GM23338 (cell line): ENCODE results near the gene RSU1. TPM values are rescaled to one million over a fixed set of nuclear protein-coding genes. Genes with fewer than 3 reads are reported as not detected.

Experiments
- ATAC-seq: fragments of 200-7000 bp; cut with Tn5 transposase; 3 replicates; pipeline ENCODE4 v1.9.1; 2020
- DNase-seq: peaks from one replicate; pipeline ENCODE4 v3.0.0-alpha.2; 2015; ENCODE audit warnings: low spot score
- H2AFZ ChIP-seq: fragments of 200-600 bp; sonication (generic); 2 replicates; pipeline ENCODE4 v1.8.0; 2016; ENCODE audit warnings: antibody characterized with exemption, mild to moderate bottlenecking, moderate library complexity
- H3F3A ChIP-seq: fragments of 200-600 bp; sonication (generic); replicated peaks from 2 replicates; pipeline ENCODE4 v1.8.0; 2017; ENCODE audit warnings: antibody characterized with exemption, mixed run types, low read depth
- H3K27ac ChIP-seq: fragments of 200-600 bp; sonication (generic); 2 replicates; pipeline ENCODE4 v1.6.1; 2016; ENCODE audit warnings: low read depth
- H3K27me3 ChIP-seq: fragments of 200-600 bp; sonication (generic); 2 replicates; pipeline ENCODE4 v1.8.0; 2016; ENCODE audit warnings: mild to moderate bottlenecking, mixed run types, moderate library complexity; ENCODE audit not compliant: insufficient read depth
- H3K36me3 ChIP-seq: fragments of 200-600 bp; sonication (generic); 2 replicates; pipeline ENCODE4 v1.8.0; 2016; ENCODE audit warnings: mild to moderate bottlenecking; ENCODE audit not compliant: insufficient read depth
- H3K4me1 ChIP-seq: fragments of 200-600 bp; sonication (generic); 2 replicates; pipeline ENCODE4 v1.8.0; 2016; ENCODE audit warnings: mild to moderate bottlenecking, moderate library complexity; ENCODE audit not compliant: insufficient read depth
- H3K4me2 ChIP-seq: fragments of 200-600 bp; sonication (generic); 2 replicates; pipeline ENCODE4 v1.7.1; 2017; ENCODE audit warnings: mixed run types
- H3K4me3 ChIP-seq: fragments of 200-600 bp; sonication (generic); 2 replicates; pipeline ENCODE4 v1.6.1; 2016; ENCODE audit warnings: mixed run types
- H3K79me2 ChIP-seq: fragments of 200-600 bp; sonication (generic); replicated peaks from 2 replicates; pipeline ENCODE4 v1.8.0; 2017; ENCODE audit warnings: mild to moderate bottlenecking; ENCODE audit not compliant: insufficient read depth
- H3K9me2 ChIP-seq: fragments of 200-600 bp; sonication (generic); 2 replicates; pipeline ENCODE4 v1.8.0; 2017; ENCODE audit not compliant: insufficient read depth
- H4K20me1 ChIP-seq: fragments of 200-600 bp; sonication (generic); replicated peaks from 2 replicates; pipeline ENCODE4 v1.8.0; 2017; ENCODE audit warnings: mild to moderate bottlenecking; ENCODE audit not compliant: insufficient read depth
- H3K27ac Mint-ChIP-seq: 2 replicates; pipeline ENCODE4 v1.8.0; 2020; ENCODE audit warnings: inconsistent platforms, mild to moderate bottlenecking, moderate library complexity, mixed read lengths
- H3K27me3 Mint-ChIP-seq: 3 replicates; pipeline ENCODE4 v1.8.0; 2022; ENCODE audit warnings: low read depth, mild to moderate bottlenecking, moderate library complexity, mixed read lengths, inconsistent platforms; ENCODE audit not compliant: insufficient read depth, poor library complexity
- H3K36me3 Mint-ChIP-seq: 3 replicates; pipeline ENCODE4 v1.8.0; 2021; ENCODE audit warnings: low read depth, mild to moderate bottlenecking, inconsistent platforms, moderate library complexity, mixed read lengths
- H3K4me1 Mint-ChIP-seq: 3 replicates; pipeline ENCODE4 v1.8.0; 2020; ENCODE audit warnings: mild to moderate bottlenecking, inconsistent platforms, mixed read lengths
- H3K4me3 Mint-ChIP-seq: 3 replicates; pipeline ENCODE4 v1.8.0; 2021; ENCODE audit warnings: moderate library complexity, mild to moderate bottlenecking, inconsistent platforms, mixed read lengths
- H3K9me3 Mint-ChIP-seq: 3 replicates; pipeline ENCODE4 v1.8.0; 2020; ENCODE audit warnings: moderate library complexity, mild to moderate bottlenecking, inconsistent platforms, mixed read lengths
- EZH2 ChIP-seq: fragments of 200-600 bp; sonication (generic); IDR thresholded peaks from one replicate; pipeline ENCODE4 v1.8.0; 2017; ENCODE audit warnings: antibody characterized with exemption, mild to moderate bottlenecking, low read depth; ENCODE audit not compliant: unreplicated experiment
- JUNB ChIP-seq: IDR thresholded peaks from one replicate; pipeline ENCODE4 v1.6.1; 2016; ENCODE audit warnings: antibody characterized with exemption; ENCODE audit not compliant: unreplicated experiment
- NANOG ChIP-seq: IDR thresholded peaks from 2 replicates; pipeline ENCODE4 v1.6.1; 2016; ENCODE audit warnings: antibody characterized with exemption, borderline replicate concordance
- POLR2AphosphoS5 ChIP-seq: IDR thresholded peaks from 2 replicates; pipeline ENCODE4 v1.6.1; 2016; ENCODE audit warnings: antibody characterized with exemption, low read depth
- STAT1 ChIP-seq: IDR thresholded peaks from one replicate; pipeline ENCODE4 v1.6.1; 2016; ENCODE audit warnings: antibody characterized with exemption; ENCODE audit not compliant: unreplicated experiment
- ZNF331 ChIP-seq: fragments of 250-450 bp; sonication (Bioruptor Pico); IDR thresholded peaks from 2 replicates; pipeline ENCODE4 v1.5.0; 2020; ENCODE audit warnings: low read depth, mild to moderate bottlenecking, moderate library complexity
- polyA plus RNA-seq: library from polyadenylated mRNA; unstranded; fragments of >200 nt; fragmentation: Nextera tagmentation; extraction: Ambion mirVana; gene quantifications from 2 replicates; pipeline ENCODE4 v1.2.1, GENCODE V29; 2016
- total RNA-seq: library from RNA; depleted of rRNA; stranded (reverse); fragments of >200 nt; shearing (Covaris generic); gene quantifications from 2 replicates; pipeline ENCODE4 v1.2.3, GENCODE V29; 2014
- TF ChIP-seq, protein P1 (sequence below), 2 experiments: fragments of 200-600 bp in 1 of 2; sonication (generic) in 1 of 2; conservative IDR thresholded peaks; 2 replicates each; pipeline versions ENCODE4 v1.5.1 to v1.6.1; 2016 to 2017; ENCODE audit warnings: antibody characterized with exemption in 2 of 2, low read depth in 2 of 2, mild to moderate bottlenecking in 2 of 2, moderate library complexity in 1 of 2
- TF ChIP-seq, protein P2 (sequence below): IDR thresholded peaks from 2 replicates; pipeline ENCODE4 v1.6.1; 2016; ENCODE audit warnings: antibody characterized with exemption
- TF ChIP-seq, protein P3 (sequence below): IDR thresholded peaks from one replicate; pipeline ENCODE4 v1.6.1; 2018; ENCODE audit warnings: antibody characterized with exemption; ENCODE audit not compliant: unreplicated experiment

RSU1 gene
- total and polyA plus RNA-seq, 2 experiments from 2014 or later: 62.7 to 96.2 TPM

DNA sequence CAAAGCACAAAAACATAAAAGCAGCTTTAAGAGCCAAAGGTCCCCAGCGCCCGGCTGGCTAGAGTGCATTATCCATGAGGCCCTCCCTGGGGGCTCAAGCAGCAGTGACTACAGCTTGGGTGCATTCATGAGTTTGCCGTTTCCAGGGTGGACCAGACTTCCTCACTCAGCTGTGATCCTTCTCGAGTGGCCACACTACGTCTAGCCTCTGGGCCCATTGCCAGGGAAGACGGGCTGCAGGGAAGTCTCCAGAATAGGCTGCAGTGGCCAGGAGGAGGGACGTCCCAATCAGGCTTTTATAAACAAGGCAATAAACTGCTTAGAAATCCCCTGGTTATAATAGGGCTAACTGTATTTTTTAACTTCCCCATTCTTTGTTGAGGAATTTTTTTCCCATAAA is 206.2 kb downstream of the RSU1 start (continued):
- no peak for TF ChIP-seq NANOG
- TF ChIP-seq STAT1: no peak
- TF ChIP-seq, protein P1, sequence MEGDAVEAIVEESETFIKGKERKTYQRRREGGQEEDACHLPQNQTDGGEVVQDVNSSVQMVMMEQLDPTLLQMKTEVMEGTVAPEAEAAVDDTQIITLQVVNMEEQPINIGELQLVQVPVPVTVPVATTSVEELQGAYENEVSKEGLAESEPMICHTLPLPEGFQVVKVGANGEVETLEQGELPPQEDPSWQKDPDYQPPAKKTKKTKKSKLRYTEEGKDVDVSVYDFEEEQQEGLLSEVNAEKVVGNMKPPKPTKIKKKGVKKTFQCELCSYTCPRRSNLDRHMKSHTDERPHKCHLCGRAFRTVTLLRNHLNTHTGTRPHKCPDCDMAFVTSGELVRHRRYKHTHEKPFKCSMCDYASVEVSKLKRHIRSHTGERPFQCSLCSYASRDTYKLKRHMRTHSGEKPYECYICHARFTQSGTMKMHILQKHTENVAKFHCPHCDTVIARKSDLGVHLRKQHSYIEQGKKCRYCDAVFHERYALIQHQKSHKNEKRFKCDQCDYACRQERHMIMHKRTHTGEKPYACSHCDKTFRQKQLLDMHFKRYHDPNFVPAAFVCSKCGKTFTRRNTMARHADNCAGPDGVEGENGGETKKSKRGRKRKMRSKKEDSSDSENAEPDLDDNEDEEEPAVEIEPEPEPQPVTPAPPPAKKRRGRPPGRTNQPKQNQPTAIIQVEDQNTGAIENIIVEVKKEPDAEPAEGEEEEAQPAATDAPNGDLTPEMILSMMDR (conservative IDR thresholded peaks at IDR 0.05; ENCODE audit: low read depth in 2 of 2): no peak

DNA sequence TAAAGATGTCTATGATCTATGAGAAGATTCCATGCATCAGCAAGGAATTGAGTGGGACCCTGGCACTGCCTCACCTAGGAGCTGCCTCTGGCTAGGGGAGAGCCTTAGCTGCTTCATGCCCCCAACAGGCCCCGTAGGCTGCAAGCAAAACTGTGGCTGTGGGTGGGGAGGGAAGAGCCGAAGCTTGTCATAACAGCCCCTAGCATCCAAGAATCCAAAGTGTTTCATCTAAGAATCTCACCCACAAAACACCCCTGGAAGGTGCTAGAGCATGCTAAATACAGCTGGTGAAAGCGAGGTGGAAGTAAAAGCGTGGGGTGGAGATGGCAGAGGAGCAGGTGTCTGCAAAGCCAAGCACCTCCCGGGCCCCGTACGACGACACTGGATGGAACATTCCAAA is 208.0 kb downstream of the RSU1 start:
- no peaks in the 10 kb centered on the region for H3K36me3 ChIP-seq
- TF ChIP-seq ZNF331 (CRISPR knock-in tag) (no peak), POLR2AphosphoS5 (no peak), JUNB (no peak), NANOG (no peak)
- TF ChIP-seq, protein P1 (conservative IDR thresholded peaks at IDR 0.05; ENCODE audit: low read depth in 2 of 2): no peak
- TF ChIP-seq, protein P2, sequence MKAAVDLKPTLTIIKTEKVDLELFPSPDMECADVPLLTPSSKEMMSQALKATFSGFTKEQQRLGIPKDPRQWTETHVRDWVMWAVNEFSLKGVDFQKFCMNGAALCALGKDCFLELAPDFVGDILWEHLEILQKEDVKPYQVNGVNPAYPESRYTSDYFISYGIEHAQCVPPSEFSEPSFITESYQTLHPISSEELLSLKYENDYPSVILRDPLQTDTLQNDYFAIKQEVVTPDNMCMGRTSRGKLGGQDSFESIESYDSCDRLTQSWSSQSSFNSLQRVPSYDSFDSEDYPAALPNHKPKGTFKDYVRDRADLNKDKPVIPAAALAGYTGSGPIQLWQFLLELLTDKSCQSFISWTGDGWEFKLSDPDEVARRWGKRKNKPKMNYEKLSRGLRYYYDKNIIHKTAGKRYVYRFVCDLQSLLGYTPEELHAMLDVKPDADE: no peak
- no peaks in the 10 kb centered on the region for H3K27me3 ChIP-seq
- no peak overlapping the region for H3K4me3 ChIP-seq
- H3K27ac ChIP-seq: no peak overlapping the region
- no peak for DNase-seq
- H3K27ac Mint-ChIP-seq: no peak overlapping the region
- H3K4me1 ChIP-seq: no peaks in the 10 kb centered on the region
- no peak overlapping the region for H2AFZ ChIP-seq
- no peaks in the 10 kb centered on the region for H3K9me3 Mint-ChIP-seq
- no peaks in the 10 kb centered on the region for H3K9me2 ChIP-seq
- no peak overlapping the region for H3K4me2 ChIP-seq
- no peaks in the 10 kb centered on the region for H3F3A ChIP-seq
- H3K4me1 Mint-ChIP-seq: no peaks in the 10 kb centered on the region
- no peaks in the 10 kb centered on the region for H3K36me3 Mint-ChIP-seq
- no peak overlapping the region for H3K4me3 Mint-ChIP-seq
- peaks cover 6% of the 10 kb centered on the region for H4K20me1 ChIP-seq
- H3K27me3 Mint-ChIP-seq: no peaks in the 10 kb centered on the region
- ATAC-seq: no peak
- no peaks in the 10 kb centered on the region for H3K79me2 ChIP-seq

DNA sequence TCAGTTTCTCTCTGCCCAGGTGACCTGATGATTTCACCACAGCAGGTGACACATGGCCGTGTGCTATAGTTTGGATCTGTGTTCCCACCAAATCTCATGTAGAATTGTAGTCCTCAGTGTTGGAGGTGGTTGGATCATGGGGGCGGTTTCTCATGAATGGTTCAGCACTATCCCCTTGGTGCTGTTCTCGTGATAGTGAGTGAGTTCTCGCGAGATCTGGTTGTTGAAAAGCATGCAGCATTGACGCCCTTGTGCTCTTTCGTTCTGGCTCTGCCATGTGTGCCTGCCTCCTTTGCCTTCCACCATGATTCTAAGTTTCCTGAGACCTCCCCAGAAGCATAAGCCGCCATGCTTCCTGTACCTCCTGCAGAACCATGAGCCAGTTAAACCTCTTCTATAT is 210.3 kb downstream of the RSU1 start:
- Histone ChIP-seq H3K4me2 (no peak overlapping the region), H3K27me3 (no peaks in the 10 kb centered on the region), H3K27ac (no peak overlapping the region), H4K20me1 (peaks cover 5% of the 10 kb centered on the region), H3K79me2 (no peaks in the 10 kb centered on the region), H3K36me3 (no peaks in the 10 kb centered on the region), H2AFZ (no peak overlapping the region), H3F3A (no peaks in the 10 kb centered on the region), H3K4me1 (no peaks in the 10 kb centered on the region), H3K9me2 (no peaks in the 10 kb centered on the region), H3K4me3 (no peak overlapping the region)
- H3K4me3 Mint-ChIP-seq: no peak overlapping the region
- no peaks in the 10 kb centered on the region for H3K9me3 Mint-ChIP-seq
- ATAC-seq (no peak), DNase-seq (no peak)
- TF ChIP-seq EZH2 (no peak), STAT1 (no peak), POLR2AphosphoS5 (no peak), NANOG (no peak)
- TF ChIP-seq, protein P3, sequence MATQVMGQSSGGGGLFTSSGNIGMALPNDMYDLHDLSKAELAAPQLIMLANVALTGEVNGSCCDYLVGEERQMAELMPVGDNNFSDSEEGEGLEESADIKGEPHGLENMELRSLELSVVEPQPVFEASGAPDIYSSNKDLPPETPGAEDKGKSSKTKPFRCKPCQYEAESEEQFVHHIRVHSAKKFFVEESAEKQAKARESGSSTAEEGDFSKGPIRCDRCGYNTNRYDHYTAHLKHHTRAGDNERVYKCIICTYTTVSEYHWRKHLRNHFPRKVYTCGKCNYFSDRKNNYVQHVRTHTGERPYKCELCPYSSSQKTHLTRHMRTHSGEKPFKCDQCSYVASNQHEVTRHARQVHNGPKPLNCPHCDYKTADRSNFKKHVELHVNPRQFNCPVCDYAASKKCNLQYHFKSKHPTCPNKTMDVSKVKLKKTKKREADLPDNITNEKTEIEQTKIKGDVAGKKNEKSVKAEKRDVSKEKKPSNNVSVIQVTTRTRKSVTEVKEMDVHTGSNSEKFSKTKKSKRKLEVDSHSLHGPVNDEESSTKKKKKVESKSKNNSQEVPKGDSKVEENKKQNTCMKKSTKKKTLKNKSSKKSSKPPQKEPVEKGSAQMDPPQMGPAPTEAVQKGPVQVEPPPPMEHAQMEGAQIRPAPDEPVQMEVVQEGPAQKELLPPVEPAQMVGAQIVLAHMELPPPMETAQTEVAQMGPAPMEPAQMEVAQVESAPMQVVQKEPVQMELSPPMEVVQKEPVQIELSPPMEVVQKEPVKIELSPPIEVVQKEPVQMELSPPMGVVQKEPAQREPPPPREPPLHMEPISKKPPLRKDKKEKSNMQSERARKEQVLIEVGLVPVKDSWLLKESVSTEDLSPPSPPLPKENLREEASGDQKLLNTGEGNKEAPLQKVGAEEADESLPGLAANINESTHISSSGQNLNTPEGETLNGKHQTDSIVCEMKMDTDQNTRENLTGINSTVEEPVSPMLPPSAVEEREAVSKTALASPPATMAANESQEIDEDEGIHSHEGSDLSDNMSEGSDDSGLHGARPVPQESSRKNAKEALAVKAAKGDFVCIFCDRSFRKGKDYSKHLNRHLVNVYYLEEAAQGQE: no peak
- TF ChIP-seq, protein P1 (conservative IDR thresholded peaks at IDR 0.05; ENCODE audit: low read depth in 2 of 2): no peak
- H3K4me1 Mint-ChIP-seq: no peaks in the 10 kb centered on the region
- no peaks in the 10 kb centered on the region for H3K36me3 Mint-ChIP-seq
- H3K27me3 Mint-ChIP-seq: no peaks in the 10 kb centered on the region
- H3K27ac Mint-ChIP-seq: no peak overlapping the region
